Daoy (cell line): Measurements from ENCODE around the gene N4BP2. TPM values are rescaled to one million over a fixed set of nuclear protein-coding genes. Genes with fewer than 3 reads are reported as not detected.
A peak's percentile ranks its signal among the peaks of the same experiment; 100 is the strongest.
"Not testable (repeated sequence)": the region's sequence is repeated elsewhere in the genome, so short reads cannot be mapped to it uniquely, and the experiment has no call there.

Experiments used
- DNase-seq: peaks from one replicate; pipeline ENCODE4 v3.0.0-alpha.2; 2015; ENCODE audit warnings: low read depth
- total RNA-seq: library from RNA; depleted of rRNA; stranded (reverse); fragments of >200 nt; shearing (Covaris generic); gene quantifications from 2 replicates; pipeline ENCODE4 v1.2.3, GENCODE V29; 2014; rRNA removed

N4BP2 gene
- 4.0 and 5.9 TPM in 2 replicates for total RNA-seq

DNA sequence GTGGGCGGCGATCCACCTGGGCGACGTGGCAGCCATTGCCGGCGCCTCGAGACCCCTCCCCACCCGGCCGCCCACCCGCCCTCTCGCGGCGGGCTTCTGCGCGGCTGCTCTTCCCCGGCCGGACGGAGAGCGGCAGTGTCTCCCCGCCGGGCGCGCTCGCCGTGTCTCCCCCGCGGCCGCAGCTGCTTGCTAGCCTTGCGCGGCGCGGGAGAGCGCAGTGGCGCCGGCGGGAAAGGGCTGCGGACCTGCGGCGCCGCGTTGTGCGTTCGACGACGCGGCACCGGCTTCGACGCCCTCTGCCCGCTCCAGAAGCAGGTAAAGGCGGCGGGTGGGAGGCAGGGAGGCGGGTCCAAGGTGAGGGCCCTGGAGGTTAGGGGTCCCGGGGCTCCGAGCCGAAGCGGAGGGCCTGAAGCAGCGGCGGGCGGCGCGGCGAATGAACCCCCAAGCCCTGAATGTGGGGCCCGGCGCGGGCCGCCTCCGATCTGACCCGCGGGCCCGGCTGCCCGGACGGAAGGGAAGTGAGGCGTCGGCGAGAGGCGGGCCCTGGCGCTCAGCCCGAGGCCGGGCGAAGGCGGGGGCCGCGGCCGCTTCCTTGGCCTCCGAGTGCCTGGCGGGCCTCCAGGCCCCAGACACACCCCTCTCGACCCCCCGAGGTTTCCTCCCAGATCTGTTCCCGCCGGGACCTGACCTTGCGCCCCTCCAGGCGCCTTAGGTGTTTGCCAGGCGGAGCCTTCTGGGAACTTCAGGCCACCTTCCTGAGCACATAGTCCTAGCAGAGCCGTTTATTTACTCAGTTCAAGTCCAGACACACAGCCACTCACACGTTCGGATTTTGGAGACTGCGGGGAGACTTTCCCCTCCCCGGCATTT, at the start of gene N4BP2:
Gene N4BP2 (plus strand): TSS at position 135 of the 870 bp plus-strand sequence. CDS start 40,491 bp downstream, outside the sequence.
- DNase-seq = peak; percentile 87

- DNase-seq = no peak
Measured at GRCh38 chr4:40016007-40016406, 40.6 kb upstream of the N4BP2 start.

DNA sequence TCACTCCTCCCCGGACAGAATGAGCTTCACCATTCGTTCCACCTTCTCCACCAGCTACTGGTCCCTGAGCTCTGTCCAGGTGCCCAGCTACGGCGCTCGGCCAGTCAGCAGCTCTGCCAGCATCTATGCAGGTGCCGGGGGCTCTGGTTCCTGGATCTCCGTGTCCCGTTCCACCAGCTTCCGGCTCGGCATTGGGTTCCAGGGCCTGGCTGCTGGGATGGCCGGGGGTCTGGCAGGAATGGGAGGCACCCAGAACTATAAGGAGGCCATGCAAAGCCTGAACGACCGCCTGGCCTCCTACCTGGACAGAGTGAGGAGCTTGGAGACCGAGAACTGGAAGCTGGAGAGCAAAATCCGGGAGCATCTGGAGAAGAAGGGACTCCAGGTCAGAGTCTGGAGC, 36.4 kb upstream of the N4BP2 start:
- no peak for DNase-seq

DNA sequence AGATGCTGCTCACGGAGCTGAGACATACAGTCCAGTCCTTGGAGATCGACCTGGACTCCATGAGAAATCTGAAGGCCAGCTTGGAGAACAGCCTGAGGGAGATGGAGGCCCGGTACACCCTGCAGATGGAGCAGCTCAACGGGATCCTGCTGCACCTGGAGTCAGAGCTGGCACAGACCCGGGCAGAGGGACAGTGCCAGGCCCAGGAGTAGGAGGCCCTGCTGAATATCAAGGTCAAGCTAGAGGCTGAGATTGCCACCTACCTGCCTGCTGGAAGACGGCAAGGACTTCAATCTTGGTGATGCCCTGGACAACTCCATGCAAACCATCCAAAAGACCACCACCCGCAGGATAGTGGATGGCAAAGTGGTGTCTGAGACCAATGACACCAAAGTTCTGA, 35.5 kb upstream of the N4BP2 start:
- not testable (repeated sequence) for DNase-seq

DNA sequence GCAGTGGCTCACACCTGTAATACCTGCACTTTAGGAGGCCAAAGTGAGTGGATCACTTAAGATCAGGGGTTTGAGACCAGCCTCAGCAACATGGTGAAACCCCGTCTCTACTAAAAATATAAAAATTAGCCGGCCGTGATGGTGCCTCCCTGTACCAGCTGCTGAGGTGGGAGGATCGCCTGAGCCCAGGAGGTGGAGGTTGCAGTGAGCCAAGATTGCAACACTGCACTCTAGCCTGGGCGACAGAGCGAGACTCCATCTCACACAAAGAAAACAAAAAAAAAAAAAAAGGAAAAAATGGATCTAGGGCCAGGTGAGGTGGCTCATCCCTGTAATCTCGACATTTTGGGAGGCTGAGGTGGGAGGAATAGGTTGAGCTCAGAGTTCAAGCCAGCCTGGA, 32.6 kb upstream of the N4BP2 start:
- DNase-seq = not testable (repeated sequence)

- DNase-seq = no peak
Measured at GRCh38 chr4:40032785-40033184, 23.9 kb upstream of the N4BP2 start.

DNA sequence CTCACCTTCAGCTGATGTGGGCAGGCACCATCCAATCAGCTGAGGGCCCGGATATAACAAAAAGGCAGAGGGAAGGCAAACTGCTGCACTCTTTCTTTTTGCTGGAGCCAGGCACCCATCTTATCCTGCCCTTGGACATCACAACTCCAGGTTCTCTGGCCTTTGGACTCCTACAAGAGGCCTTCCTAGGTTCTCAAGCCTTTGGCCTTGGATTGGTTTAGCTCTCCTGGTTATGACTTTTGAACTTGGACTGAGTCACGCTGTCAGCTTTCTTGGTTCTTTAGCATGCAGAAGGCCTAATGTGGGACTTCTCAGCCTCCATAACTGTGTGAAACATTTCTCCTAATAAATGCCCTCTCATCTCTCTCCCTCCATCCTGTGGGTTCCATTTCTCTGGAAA, 23.0 kb upstream of the N4BP2 start:
- DNase-seq = no peak

GRCh38 chr4:40038977-40039376, 17.7 kb upstream of the N4BP2 start:
- peak; percentile 32 for DNase-seq

DNA sequence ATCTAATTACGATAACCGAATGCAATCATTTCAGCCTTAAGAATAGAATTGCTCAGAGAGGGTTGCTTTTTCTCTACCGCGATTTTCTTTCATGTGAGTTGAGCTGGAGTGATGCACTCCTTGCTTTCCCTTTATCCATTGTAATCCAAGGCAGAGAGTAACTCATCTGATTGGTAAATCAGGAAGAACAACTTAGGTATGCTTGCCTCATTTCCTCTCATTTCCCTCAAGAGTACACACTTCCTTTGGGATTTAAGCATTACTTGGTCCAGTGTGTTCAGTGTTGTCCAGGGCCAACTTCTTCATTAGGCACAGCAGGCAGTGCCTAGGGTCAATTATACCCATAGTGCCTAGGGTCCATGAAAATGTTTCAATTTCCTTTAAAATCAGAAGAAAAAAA, 15.7 kb upstream of the N4BP2 start:
- no peak for DNase-seq

DNA sequence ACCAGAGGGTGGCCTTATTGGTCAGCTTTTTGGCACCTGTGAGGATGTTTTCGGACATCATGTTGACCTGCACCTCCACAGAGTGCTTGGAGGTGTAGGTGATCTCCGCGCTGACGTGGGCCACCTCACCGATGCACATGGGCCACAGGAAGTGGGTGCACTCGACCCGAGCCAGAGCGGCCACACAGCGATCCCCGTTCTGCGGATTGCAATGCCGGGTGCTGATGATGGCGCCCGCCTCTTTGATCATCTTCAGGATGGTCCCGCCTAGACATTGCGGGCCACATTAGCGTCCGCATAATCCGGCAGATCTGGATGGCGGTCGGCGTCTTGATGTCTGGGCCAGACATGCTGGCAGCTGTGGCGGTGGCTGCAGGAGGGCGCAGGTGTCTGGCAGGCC, 12.9 kb upstream of the N4BP2 start:
- no peak for DNase-seq

DNA sequence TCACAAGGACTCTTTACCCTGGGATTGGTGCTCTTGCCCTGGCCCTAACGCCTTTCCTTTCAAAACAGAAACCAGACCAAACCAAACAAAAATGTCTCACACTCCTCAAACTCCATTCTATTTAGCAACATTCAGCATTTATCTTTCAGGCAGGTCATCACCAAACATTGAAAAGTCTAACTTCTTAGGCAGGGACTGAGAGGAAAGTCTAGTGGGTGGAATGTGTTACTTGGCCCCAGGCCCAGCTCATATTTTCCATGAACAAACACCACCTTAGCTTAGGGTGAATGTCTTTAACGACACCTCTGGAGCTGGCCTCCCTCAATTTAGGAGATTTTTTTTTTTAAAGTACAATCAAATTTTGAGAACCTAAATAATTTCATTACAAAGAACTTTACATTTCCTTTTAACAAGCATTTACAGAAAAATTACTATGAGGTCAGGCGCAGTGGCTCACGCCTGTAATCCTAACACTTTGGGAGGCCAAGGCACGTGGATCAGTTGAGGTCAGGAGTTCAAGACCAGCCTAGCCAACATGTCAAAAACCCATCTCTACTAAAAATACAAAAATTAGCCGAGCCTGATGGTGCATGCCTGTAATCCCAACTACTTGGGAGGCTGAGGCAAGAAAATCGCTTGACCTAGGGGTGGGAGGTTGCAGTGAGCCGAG, 10.2 kb upstream of the N4BP2 start:
- peak; percentile 25 for DNase-seq

GRCh38 chr4:40053161-40053560, 3.5 kb upstream of the N4BP2 start:
- DNase-seq = no peak

DNA sequence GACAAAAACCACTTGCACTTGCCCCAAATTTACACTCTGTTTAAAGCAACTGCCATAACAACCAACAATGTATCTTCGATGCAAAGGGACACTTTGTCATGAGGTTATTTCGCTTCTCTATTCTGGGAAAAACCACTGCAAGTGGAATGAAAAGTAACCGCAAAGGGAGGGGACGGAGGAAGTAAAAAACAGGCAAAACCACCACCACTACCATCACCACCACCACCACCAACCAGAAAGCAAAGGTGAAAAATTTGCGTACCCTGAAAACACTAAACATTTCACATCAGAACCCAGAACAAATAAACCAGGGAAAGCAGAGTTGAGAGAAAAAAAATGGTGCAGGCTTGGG, 1.2 kb upstream of the N4BP2 start:
- no peak for DNase-seq

DNA sequence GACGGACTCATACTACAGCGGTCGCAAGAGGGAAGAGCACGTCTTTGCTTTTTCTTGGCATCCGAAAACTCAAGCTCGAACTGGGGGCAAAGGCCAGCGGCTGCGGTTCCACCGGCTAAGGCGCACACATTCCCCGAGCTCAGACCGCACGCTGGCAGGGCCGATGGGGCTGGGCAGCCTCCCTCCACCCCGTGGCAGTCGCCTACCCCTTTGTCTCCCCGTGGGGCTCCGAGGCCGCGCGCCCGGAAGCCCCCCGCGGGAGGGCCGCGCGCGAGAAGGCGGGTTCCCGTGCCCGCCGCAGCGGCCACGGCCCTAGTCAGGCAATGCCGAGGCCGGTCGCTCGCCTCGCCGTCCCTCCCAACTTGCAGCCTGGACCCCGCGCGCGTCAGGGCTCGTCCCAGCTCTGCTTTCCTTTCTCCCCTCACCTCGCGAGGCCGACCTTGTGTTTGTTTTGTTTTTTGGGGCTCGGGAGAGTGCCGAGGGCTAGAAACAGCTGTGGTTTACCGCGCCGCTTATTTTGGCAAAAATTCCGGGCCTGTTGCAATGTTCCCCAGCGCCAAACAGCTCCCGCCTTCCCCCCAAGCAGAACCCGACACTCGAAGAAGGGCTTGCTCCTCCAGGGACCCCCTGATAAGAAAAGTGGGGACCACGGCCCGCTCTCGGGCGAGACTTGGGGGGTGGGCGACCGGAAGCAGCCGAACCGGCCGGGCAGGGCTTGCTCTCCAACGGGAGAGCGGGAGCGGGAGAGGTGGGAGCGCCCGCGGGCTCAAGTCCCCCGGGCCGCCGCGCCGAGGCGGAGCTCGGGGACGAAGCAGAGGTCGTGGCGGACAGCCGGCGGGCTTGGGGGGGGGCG, 561 bp upstream of the N4BP2 start:
- DNase-seq = peak; percentile 81

DNA sequence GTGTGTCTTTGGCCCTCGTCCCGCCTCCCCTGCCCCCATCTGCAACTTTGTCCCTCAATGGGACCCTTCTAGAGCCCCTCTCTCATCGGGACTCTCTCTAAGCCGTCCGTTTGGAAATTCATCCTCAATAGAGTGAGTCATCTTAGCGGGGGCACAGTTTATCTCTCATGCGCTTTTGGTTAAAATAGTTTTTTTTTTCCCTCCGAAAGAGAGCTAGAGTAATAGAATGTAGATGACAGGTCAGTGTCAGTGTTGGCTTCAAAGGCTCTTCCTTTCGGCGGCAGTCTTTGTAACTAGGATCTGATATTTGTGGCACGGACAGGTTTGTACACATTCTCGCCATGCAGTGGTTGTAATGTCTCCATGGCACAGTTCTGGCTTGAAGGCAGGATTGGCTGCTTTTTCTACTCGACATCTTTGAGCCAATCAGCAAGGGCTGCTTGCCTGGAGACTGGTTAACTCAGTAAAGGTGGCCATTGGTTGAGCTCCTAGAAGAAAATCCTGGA, 989 bp downstream of the N4BP2 start:
- peak; percentile 93 for DNase-seq

DNA sequence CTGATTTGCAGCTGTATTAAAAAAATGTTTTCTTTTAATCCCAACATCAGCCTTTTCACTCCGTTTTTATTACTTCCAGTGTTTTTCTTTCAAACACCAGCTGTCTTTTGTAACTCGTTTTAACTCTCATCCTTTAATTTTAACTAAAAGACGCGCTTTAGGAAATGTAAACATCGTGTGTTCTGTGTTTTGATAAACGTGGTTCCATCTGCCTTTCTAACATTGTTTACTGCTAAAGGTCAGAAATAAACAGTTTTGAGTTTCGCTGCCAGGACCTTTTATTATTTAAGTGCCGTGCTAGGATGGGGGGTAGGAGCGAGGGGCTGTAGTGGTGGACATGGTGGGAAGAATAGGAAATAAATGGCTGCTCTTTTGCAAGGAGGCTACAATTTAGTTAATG, 1.5 kb downstream of the N4BP2 start:
- no peak for DNase-seq

GRCh38 chr4:40058854-40059253, 2.2 kb downstream of the N4BP2 start:
- no peak for DNase-seq

DNA sequence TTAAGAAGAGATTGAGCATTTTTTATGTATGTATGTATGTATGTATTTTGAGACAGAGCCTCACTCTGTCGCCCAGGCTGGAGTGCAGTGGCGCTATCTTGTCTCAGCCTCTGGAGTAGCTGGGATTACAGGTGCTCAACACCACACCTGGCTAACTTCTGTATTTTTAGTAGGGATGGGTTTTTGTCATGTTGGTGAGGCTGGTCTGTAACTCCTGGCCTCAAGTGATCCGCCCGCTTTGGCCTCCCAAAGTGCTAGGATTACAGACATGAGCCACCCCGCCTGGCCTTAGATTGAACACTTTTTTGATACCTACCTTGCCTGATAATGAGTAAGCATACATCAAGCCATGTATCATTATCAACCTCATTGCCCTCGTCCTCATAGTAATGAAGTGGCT, 2.7 kb downstream of the N4BP2 start:
- no peak for DNase-seq

GRCh38 chr4:40065010-40065409, 8.4 kb downstream of the N4BP2 start:
- no peak for DNase-seq

DNA sequence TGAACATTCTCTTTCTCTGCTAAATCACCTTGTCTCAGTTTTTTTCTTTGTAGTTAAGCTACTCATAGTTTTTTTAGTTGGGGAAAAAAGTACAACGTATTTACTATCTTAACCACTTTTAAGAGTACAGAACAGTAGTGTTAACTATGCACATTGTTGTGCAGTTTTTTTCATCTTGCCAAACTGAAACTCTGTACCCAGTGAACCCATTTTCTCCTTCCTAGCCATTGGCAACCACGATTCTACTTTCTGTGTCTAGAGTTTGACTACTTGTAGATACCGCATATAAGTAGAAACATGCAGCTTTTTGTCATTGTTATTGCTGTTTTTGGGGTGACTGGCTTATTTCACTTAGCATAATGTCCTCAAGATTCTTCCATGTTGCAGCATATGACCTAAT, 10.0 kb downstream of the N4BP2 start:
- no peak for DNase-seq

- DNase-seq = no peak
Measured at GRCh38 chr4:40070387-40070786, 13.7 kb downstream of the N4BP2 start.

DNA sequence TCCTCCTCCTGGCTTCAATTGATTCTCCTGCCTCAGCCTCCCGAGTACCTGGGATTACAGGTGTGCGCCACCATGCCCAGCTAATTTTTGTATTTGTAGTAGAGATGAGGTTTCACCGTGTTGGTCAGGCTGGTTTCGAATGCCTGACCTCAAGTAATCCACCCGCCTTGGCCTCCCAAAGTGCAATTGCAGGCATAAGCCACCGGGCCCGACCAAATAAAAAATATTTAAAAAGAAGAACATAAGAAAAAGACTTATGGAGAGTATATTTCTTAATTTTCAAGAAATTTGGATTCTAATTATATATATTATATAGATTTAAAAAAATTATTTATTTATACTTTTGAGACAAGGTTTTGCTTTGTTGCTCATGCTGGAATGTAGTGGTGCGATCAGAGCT, 29.8 kb downstream of the N4BP2 start:
- no peak for DNase-seq
